ENCODE measurements around the gene UMODL1. TPM values are rescaled to one million over a fixed set of nuclear protein-coding genes. Genes with fewer than 3 reads are reported as not detected.

The UMODL1 gene
- total RNA-seq, 3 donors from 2014 or later, result 0.14 to 0.90 (median 0.16) TPM

DNA sequence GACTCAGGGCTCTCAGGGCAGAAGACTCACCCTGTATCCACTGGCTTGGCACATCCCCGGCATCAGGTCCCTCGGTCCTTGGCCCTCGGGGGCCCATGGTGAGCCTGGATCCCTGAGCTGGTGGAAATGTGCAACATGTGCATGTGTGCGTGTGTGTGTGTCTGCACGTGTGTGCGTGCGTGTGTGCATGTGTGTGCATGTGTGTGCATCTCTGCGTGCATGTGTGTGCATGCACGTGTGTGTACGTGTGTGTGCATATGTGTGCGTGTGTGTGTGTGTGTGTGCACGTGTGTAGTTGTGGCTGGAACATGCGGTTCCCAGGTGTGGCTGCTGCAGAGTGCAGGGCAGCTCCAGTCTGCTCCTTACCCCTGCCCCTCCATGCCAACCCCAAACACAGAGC lies 51.3 kb downstream of the UMODL1 start:
- TF ChIP-seq, protein P1, sequence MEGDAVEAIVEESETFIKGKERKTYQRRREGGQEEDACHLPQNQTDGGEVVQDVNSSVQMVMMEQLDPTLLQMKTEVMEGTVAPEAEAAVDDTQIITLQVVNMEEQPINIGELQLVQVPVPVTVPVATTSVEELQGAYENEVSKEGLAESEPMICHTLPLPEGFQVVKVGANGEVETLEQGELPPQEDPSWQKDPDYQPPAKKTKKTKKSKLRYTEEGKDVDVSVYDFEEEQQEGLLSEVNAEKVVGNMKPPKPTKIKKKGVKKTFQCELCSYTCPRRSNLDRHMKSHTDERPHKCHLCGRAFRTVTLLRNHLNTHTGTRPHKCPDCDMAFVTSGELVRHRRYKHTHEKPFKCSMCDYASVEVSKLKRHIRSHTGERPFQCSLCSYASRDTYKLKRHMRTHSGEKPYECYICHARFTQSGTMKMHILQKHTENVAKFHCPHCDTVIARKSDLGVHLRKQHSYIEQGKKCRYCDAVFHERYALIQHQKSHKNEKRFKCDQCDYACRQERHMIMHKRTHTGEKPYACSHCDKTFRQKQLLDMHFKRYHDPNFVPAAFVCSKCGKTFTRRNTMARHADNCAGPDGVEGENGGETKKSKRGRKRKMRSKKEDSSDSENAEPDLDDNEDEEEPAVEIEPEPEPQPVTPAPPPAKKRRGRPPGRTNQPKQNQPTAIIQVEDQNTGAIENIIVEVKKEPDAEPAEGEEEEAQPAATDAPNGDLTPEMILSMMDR (IDR thresholded peaks at IDR 0.05), result no peak
- peaks cover 1% of the 10 kb centered on the region for H3K4me1 ChIP-seq (ENCODE audit: low read depth)
- intact Hi-C loops (cut with DNase I, micrococcal nuclease), result no loop called here
- no peaks in the 10 kb centered on the region for H3K9me3 ChIP-seq
- DNase-seq, result no peak
- ATAC-seq, result no peak
- no peaks in the 10 kb centered on the region for H3K36me3 ChIP-seq (ENCODE audit: low read depth)
- H3K4me3 ChIP-seq, result no peak overlapping the region

DNA sequence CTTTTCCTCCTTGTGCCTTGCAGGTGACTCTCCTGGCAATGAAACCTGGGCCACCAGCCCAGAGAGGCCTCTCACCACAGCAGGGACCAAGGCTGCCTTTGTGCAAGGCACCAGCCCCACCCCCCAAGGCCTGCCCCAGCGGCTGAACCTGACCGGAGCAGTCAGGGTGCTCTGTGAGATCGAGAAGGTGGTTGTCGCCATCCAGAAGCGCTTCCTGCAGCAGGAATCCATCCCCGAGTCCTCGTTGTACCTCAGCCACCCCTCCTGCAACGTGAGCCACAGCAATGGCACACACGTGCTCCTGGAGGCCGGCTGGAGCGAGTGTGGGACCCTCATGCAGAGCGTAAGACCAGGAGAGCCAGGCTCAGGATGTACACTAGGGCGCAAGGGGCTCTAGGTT lies 51.7 kb downstream of the UMODL1 start:
- intact Hi-C loops (cut with DNase I, micrococcal nuclease), result no loop called here
- no peak overlapping the region for H3K4me3 ChIP-seq
- H3K36me3 ChIP-seq (ENCODE audit: low read depth), result no peaks in the 10 kb centered on the region
- no peaks in the 10 kb centered on the region for H3K4me1 ChIP-seq (ENCODE audit: low read depth)
- no peak for ATAC-seq
- no peak for DNase-seq
- TF ChIP-seq, protein P1 (IDR thresholded peaks at IDR 0.05), result no peak
- H3K9me3 ChIP-seq, result no peaks in the 10 kb centered on the region

DNA sequence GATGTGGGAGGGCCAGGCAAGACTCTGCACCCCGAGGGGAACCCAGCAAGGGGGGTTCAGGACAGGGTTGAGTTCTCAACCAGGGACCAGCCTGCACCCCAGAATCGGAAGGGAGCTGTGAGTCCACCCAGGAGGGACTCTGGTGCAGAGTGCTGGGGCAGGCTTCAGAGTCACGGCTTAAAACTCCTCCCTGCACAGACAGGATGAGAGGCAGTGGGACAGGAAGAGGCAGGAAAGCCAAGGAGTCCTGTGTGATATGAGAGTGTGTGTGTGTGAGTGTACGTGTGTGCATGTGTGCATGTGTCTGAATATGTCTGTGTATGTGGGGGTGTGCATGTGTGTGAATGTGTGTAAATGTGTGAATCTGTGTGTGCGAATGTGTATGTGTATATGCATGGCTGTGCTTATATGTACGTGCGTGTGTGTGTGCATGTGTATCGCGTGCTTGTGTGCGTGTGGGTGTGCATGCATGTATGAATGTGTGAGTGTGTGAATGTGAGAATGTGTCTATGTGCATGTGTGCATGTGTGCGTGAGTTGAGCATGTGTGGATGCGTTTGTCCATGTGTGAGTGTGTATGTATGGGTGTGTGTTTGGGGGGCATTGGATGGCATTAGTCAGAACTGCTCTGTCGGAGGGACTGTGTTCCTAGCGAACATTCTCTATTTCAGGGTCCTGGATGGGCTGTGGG lies 52.2 kb downstream of the UMODL1 start:
- H3K36me3 ChIP-seq (ENCODE audit: low read depth), result no peaks in the 10 kb centered on the region
- intact Hi-C loops (cut with DNase I, micrococcal nuclease), result no loop called here

DNA sequence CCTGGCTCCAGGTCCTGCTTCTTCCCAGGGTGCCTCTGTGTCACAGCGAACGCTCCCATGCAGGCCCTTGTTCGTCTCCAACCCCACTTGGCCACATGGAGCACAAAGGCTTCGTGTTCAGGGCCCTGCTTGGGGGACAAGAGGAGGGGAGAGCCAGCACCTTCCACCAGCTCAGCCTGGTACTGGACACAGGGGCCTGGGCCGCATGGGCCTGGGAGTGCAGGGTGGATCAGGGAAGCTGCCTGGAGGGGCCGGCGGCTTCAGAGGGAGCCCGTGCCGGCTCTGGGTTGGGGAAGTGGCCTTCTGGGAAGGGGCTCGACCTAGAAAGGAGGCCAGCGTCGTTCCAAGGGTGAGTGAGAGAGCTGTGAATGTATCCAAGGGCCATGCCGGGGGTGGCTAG lies 53.0 kb downstream of the UMODL1 start:
- H3K4me1 ChIP-seq (ENCODE audit: low read depth), result no peaks in the 10 kb centered on the region
- intact Hi-C loops (cut with DNase I, micrococcal nuclease), result no loop called here
- no peaks in the 10 kb centered on the region for H3K9me3 ChIP-seq
- DNase-seq (no peak), ATAC-seq (no peak)
- TF ChIP-seq, protein P1 (IDR thresholded peaks at IDR 0.05), result no peak
- no peaks in the 10 kb centered on the region for H3K36me3 ChIP-seq (ENCODE audit: low read depth)
- no peak overlapping the region for H3K4me3 ChIP-seq

More for the DNA sequence above, 52.2 kb downstream of the UMODL1 start:
- TF ChIP-seq, protein P1 (IDR thresholded peaks at IDR 0.05), result no peak
- DNase-seq, result no peak
- Histone ChIP-seq H3K4me1 (ENCODE audit: low read depth) (no peaks in the 10 kb centered on the region), H3K9me3 (no peaks in the 10 kb centered on the region), H3K4me3 (no peak overlapping the region)
- ATAC-seq, result no peak

DNA sequence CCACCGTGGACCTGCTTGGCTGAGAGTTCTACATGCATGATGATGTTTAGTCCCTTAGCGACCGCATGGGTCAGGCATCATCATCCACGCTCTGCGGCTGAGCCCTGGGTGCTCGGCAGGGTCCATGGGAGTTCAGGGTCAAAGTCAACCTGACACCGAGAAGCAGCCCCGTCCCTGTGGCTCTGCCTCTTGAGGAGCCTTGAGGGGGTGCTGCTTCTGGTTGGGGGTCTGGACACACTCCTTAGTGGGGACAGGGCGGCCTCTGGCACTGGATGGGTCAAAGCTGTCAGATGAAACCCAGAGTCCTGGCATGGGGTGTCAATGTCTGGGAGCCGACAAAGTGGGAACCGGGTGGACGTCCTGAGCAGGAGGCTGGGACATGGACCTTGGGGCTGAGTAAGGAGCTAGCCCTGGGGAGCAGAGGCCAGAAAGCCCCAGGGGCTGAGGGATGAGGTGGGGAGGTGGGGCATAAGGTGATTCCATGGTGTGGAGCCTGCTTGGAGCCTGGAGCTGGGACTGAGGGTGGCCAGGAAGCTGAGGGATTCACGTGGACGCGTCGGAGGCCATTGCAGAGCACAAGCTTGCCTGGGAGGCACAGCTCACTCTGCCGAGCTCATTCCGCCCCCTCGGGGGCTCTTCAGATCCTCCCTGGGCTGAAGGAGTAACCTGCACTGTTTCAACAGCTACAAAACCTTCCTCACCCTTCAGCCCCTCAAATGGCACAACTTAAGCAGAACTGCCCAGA lies 53.9 kb downstream of the UMODL1 start:
- ATAC-seq, result no peak
- Histone ChIP-seq H3K4me1 (ENCODE audit: low read depth) (no peaks in the 10 kb centered on the region), H3K4me3 (no peak overlapping the region), H3K36me3 (ENCODE audit: low read depth) (no peaks in the 10 kb centered on the region), H3K9me3 (no peaks in the 10 kb centered on the region)
- no peak for DNase-seq
- intact Hi-C loops (cut with DNase I, micrococcal nuclease), result no loop called here
- TF ChIP-seq, protein P1 (IDR thresholded peaks at IDR 0.05), result no peak

Measured in mucosa of descending colon (tissue), 3 donors.